Gastroesophageal sphincter (tissue), 3 donors: ENCODE data around the gene DPM3.

Experiments
- CTCF ChIP-seq, 4 experiments: fragments of 200-600 bp in 2 of 4; fragments of 450-650 bp in 2 of 4; sonication (generic) in 1 of 4; IDR thresholded peaks; one replicate each; pipeline ENCODE4 v1.5.1; 2017 to 2019; ENCODE audit warnings: antibody characterized with exemption in 4 of 4, mild to moderate bottlenecking in 2 of 4, moderate library complexity in 2 of 4
- EP300 ChIP-seq: sonication (generic); formaldehyde crosslinking; IDR thresholded peaks from one replicate; pipeline ENCODE4 v1.6.1; 2017; ENCODE audit warnings: antibody characterized with exemption, mild to moderate bottlenecking
- POLR2A ChIP-seq, 2 donors: fragments of 450-650 bp; IDR thresholded peaks; one replicate each; pipeline ENCODE4 v1.6.1; 2017; ENCODE audit warnings: antibody characterized with exemption in 2 of 2, mild to moderate bottlenecking in 2 of 2, moderate library complexity in 1 of 2
- POLR2AphosphoS5 ChIP-seq: sonication (generic); formaldehyde crosslinking; IDR thresholded peaks from one replicate; pipeline ENCODE4 v1.6.1; 2017; ENCODE audit warnings: antibody characterized with exemption

- TF ChIP-seq CTCF (IDR thresholded peaks at IDR 0.05): no peak
- TF ChIP-seq POLR2A (IDR thresholded peaks at IDR 0.05): no peak
- TF ChIP-seq POLR2AphosphoS5: no peak
- TF ChIP-seq EP300: no peak
Measured at GRCh38 chr1:155107309-155108264, 32.7 kb downstream of the DPM3 start.
